Smooth muscle cell (in vitro differentiated cells): ENCODE data around the gene PYDC1. TPM values are rescaled to one million over a fixed set of nuclear protein-coding genes. Genes with fewer than 3 reads are reported as not detected.
A peak's percentile ranks its signal among the peaks of the same experiment; 100 is the strongest.

Source experiments
- DNase-seq: peaks from one replicate; lab custom pipeline; 2025; ENCODE audit not compliant: unreplicated experiment; lab: John Stamatoyannopoulos, UW
- H2AFZ ChIP-seq: fragments of 200-600 bp; sonication (generic); 2 replicates; pipeline ENCODE4 v1.6.0; 2016; ENCODE audit warnings: antibody characterized with exemption, low read depth, mild to moderate bottlenecking
- H3F3A ChIP-seq: fragments of 200-600 bp; sonication (generic); 2 replicates; pipeline ENCODE4 v1.6.0; 2017; ENCODE audit warnings: antibody characterized with exemption, low read depth
- H3K27ac ChIP-seq: fragments of 200-600 bp; sonication (generic); 2 replicates; pipeline ENCODE4 v1.5.1; 2016; ENCODE audit warnings: low read depth, mild to moderate bottlenecking
- H3K27me3 ChIP-seq: fragments of 200-600 bp; sonication (generic); 2 replicates; pipeline ENCODE4 v1.6.1; 2016; ENCODE audit warnings: low read depth, mild to moderate bottlenecking
- H3K36me3 ChIP-seq: fragments of 200-600 bp; sonication (generic); 2 replicates; pipeline ENCODE4 v1.5.1; 2016; ENCODE audit warnings: low read depth
- H3K4me1 ChIP-seq: fragments of 200-600 bp; sonication (generic); 2 replicates; pipeline ENCODE4 v1.5.1; 2016; ENCODE audit warnings: low read depth
- H3K4me2 ChIP-seq: fragments of 200-600 bp; sonication (generic); 2 replicates; pipeline ENCODE4 v1.6.0; 2016; ENCODE audit warnings: mild to moderate bottlenecking
- H3K4me3 ChIP-seq: fragments of 200-600 bp; sonication (generic); 2 replicates; pipeline ENCODE4 v1.5.1; 2016; ENCODE audit warnings: mild to moderate bottlenecking
- H3K79me2 ChIP-seq: fragments of 200-600 bp; sonication (generic); 2 replicates; pipeline ENCODE4 v1.6.0; 2016; ENCODE audit warnings: low read depth, mild to moderate bottlenecking
- H3K9ac ChIP-seq: fragments of 200-600 bp; sonication (generic); 2 replicates; pipeline ENCODE4 v1.6.0; 2016; ENCODE audit warnings: low read depth
- H3K9me3 ChIP-seq: fragments of 200-600 bp; sonication (generic); replicated peaks from 2 replicates; pipeline ENCODE4 v1.5.1; 2016; ENCODE audit warnings: low read depth
- H4K20me1 ChIP-seq: fragments of 200-600 bp; sonication (generic); 2 replicates; pipeline ENCODE4 v1.6.0; 2016; ENCODE audit warnings: low read depth
- WGBS: methylation state at CpG from one replicate; pipeline ENCODE4 v1.1.7; 2016; ENCODE audit warnings: low lambda C conversion rate; 5-methylcytosine and 5-hydroxymethylcytosine counted together
- polyA plus RNA-seq: library from polyadenylated mRNA; unstranded; fragments of >200 nt; fragmentation: Nextera tagmentation; extraction: Ambion mirVana; gene quantifications from 2 replicates; pipeline ENCODE4 v1.2.1, GENCODE V29; 2016
- total RNA-seq: library from RNA; depleted of rRNA; stranded (reverse); fragments of >200 nt; gene quantifications from 2 replicates; pipeline ENCODE4 v1.2.3, GENCODE V29; 2014
- TF ChIP-seq, protein P1 (sequence below): fragments of 200-600 bp; sonication (generic); IDR thresholded peaks from 2 replicates; pipeline ENCODE4 v1.5.1; 2017; ENCODE audit warnings: borderline replicate concordance, mild to moderate bottlenecking, antibody characterized with exemption; ENCODE audit not compliant: insufficient read depth, poor library complexity, severe bottlenecking

Gene PYDC1
- total and polyA plus RNA-seq, 2 experiments from 2014 or later, result 1.1 TPM; not detected in 1

DNA sequence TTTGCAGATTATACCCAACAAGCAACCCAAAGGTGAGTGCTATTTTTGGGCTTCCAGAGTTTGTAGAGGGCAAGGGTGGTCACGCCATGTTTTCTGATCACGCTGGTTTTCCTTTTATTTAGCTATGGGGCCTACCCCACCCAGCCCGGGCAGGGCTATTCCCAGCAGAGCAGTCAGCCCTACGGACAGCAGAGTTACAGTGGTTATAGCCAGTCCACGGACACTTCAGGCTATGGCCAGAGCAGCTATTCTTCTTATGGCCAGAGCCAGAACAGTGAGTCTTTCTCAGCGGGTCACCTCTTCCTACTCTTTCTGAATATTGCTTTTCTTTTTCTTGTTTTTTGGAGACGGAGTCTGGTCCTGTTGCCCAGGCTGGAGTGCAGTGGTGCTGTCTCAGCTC, 34.5 kb downstream of the PYDC1 start:
- Histone ChIP-seq H2AFZ (no peak overlapping the region), H3K4me1 (peaks cover 31% of the 10 kb centered on the region), H3K4me2 (peak overlapping the region; percentile 100), H3K27ac (peak overlapping the region; percentile 12), H3F3A (peaks cover 32% of the 10 kb centered on the region), H3K79me2 (peaks cover 78% of the 10 kb centered on the region), H3K9ac (peak overlapping the region; percentile 96), H4K20me1 (peaks cover 73% of the 10 kb centered on the region), H3K36me3 (peaks cover 31% of the 10 kb centered on the region), H3K4me3 (peak overlapping the region; percentile 97), H3K27me3 (no peaks in the 10 kb centered on the region), H3K9me3 (no peaks in the 10 kb centered on the region)
- DNase-seq, result no peak
- TF ChIP-seq, protein P1, sequence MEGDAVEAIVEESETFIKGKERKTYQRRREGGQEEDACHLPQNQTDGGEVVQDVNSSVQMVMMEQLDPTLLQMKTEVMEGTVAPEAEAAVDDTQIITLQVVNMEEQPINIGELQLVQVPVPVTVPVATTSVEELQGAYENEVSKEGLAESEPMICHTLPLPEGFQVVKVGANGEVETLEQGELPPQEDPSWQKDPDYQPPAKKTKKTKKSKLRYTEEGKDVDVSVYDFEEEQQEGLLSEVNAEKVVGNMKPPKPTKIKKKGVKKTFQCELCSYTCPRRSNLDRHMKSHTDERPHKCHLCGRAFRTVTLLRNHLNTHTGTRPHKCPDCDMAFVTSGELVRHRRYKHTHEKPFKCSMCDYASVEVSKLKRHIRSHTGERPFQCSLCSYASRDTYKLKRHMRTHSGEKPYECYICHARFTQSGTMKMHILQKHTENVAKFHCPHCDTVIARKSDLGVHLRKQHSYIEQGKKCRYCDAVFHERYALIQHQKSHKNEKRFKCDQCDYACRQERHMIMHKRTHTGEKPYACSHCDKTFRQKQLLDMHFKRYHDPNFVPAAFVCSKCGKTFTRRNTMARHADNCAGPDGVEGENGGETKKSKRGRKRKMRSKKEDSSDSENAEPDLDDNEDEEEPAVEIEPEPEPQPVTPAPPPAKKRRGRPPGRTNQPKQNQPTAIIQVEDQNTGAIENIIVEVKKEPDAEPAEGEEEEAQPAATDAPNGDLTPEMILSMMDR, result no peak
- WGBS, result 50% methylated on average over 7 of the region's 7 CpGs

DNA sequence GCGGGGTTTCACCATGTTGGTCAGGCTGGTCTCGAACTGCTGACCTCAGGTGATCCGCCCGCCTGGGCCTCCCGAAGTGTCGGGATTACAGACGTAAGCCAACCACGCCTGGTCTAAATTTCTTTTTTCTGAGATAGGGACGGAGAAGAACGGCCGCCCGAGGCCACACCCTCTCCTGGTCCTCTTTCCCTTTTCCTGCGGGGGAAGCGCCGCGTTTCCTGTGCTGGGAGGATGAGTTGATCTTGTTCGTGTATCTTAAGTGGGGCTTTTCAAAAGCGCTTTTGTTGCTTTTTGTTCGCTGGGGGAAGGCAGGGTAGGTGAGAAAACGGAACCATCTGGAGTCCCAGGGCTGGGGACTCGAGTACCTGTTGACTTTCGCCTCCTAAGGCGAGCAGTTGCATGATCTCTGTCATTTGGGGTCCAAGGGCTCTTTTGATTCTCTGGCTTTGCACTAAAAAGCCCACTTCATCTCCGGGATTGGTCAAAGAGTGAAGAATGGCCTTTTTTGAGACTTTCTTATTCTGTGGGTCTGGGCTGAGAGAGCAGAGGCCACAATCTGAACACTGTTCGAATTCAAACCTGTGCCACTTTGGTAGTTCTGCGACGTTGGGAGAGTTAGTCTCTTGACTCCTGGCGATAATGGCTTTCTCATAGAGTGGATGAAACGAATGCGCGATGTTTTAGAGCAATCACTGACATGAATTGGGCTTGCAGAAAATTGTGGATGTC, 35.7 kb downstream of the PYDC1 start:
- H3F3A ChIP-seq, result peaks cover 21% of the 10 kb centered on the region
- no peaks in the 10 kb centered on the region for H3K9me3 ChIP-seq
- H4K20me1 ChIP-seq, result peaks cover 62% of the 10 kb centered on the region
- H3K36me3 ChIP-seq, result peaks cover 19% of the 10 kb centered on the region
- H2AFZ ChIP-seq, result no peak overlapping the region
- TF ChIP-seq, protein P1, result no peak
- peak overlapping the region; percentile 96 for H3K27ac ChIP-seq
- WGBS, result 2% methylated on average over 30 of the region's 31 CpGs
- H3K27me3 ChIP-seq, result no peaks in the 10 kb centered on the region
- peaks cover 31% of the 10 kb centered on the region for H3K4me1 ChIP-seq
- H3K79me2 ChIP-seq, result peaks cover 66% of the 10 kb centered on the region
- no peak for DNase-seq
- H3K4me3 ChIP-seq, result peak overlapping the region; percentile 97
- H3K9ac ChIP-seq, result peak overlapping the region; percentile 96
- peak overlapping the region; percentile 100 for H3K4me2 ChIP-seq

DNA sequence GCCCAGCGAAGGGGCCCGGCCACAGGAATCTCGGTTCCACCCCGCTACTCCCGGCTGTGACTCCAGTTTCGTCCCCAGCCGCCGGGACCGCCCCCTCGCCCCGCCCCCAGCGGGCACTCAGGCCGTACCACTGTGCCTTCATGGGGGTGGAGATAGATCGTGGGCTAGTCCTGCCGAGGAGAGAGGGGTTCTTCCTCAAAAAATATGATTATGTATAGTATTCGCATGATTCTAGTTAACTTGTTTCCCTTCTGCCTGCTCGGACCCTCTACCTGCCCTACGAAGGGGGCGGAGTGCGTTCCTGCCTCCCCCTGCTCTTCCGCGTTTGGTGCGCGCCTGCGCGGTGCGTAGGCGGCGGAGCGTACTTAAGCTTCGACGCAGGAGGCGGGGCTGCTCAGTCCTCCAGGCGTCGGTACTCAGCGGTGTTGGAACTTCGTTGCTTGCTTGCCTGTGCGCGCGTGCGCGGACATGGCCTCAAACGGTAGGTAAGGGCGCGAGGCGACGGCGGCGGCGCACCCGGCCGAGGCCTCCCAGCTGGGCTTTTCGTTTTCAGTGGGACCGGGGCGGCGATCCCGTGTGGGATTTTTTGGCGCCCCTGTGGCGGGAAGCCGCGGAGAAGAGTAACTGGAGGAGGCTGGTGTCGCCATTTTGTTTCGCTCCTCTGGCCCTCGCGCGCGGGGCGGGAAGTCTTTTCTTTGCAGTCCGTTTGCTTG, 37.0 kb downstream of the PYDC1 start, which contains the start of gene FUS:
Gene FUS, plus strand, starts transcription at position 393 of the 713 bp plus-strand sequence. Its CDS starts 76 bp downstream, at position 469.
- Histone ChIP-seq H3K4me2 (peak within 1 kb of the TSS; percentile 100), H3K36me3 (peaks cover 10% of the 10 kb centered on the region), H3K4me3 (peak within 1 kb of the TSS; percentile 97), H3K79me2 (peaks cover 53% of the 10 kb centered on the region), H3K27me3 (no peaks in the 10 kb centered on the region), H4K20me1 (peaks cover 48% of the 10 kb centered on the region), H3K4me1 (peaks cover 31% of the 10 kb centered on the region), H3K27ac (peak within 1 kb of the TSS; percentile 96), H3K9ac (peak within 1 kb of the TSS; percentile 96), H3F3A (peaks cover 10% of the 10 kb centered on the region), H2AFZ (peak within 1 kb of the TSS; percentile 80), H3K9me3 (no peaks in the 10 kb centered on the region)
- under 1% methylated on average over 61 of the region's 69 CpGs for WGBS
- DNase-seq, result peak; percentile 96
- TF ChIP-seq, protein P1, result no peak
